OCI-LY3 (cell line): ENCODE data around the gene SECTM1.

Experiments
- H2AFZ ChIP-seq: fragments of 200-600, 300-600 bp; shearing (Covaris generic); 2 replicates; pipeline ENCODE4 v1.6.0; 2014; ENCODE audit warnings: antibody characterized with exemption, low read depth, low read length
- H3K27ac ChIP-seq: fragments of 200-600, 300-600 bp; sonication (generic); 2 replicates; pipeline ENCODE4 v1.5.1; 2014; ENCODE audit warnings: mild to moderate bottlenecking, low read length, moderate library complexity, mixed read lengths
- H3K27me3 ChIP-seq: fragments of 200-600, 300-600 bp; sonication (generic); 2 replicates; pipeline ENCODE4 v1.6.1; 2014; ENCODE audit warnings: low read depth, low read length, mixed read lengths
- H3K36me3 ChIP-seq: fragments of 200-600, 300-600 bp; sonication (generic); replicated peaks from 2 replicates; pipeline ENCODE3; 2014; ENCODE audit warnings: low read depth, low read length, mixed read lengths
- H3K4me1 ChIP-seq: fragments of 300-600, 200-600 bp; sonication (generic); 2 replicates; pipeline ENCODE4 v1.6.1; 2014; ENCODE audit warnings: low read length, mixed read lengths
- H3K4me2 ChIP-seq: fragments of 200-600, 300-600 bp; sonication (generic); 2 replicates; pipeline ENCODE4 v1.6.1; 2014; ENCODE audit warnings: low read length, mixed read lengths
- H3K4me3 ChIP-seq: fragments of 300-600, 200-600 bp; sonication (generic); 2 replicates; pipeline ENCODE4 v1.5.1; 2014; ENCODE audit warnings: antibody characterized with exemption, mild to moderate bottlenecking, low read length, moderate library complexity
- H3K79me2 ChIP-seq: fragments of 300-600, 200-600 bp; shearing (Covaris generic); 2 replicates; pipeline ENCODE4 v1.6.1; 2014; ENCODE audit warnings: mild to moderate bottlenecking, low read length, mixed read lengths
- H3K9ac ChIP-seq: fragments of 300-600, 200-600 bp; shearing (Covaris generic); 2 replicates; pipeline ENCODE4 v1.6.0; 2014; ENCODE audit warnings: mild to moderate bottlenecking, low read length, moderate library complexity
- H3K9me3 ChIP-seq: fragments of 200-600, 300-600 bp; shearing (Covaris generic); 2 replicates; pipeline ENCODE4 v1.6.1; 2014; ENCODE audit warnings: low read length, mixed read lengths; ENCODE audit not compliant: insufficient read depth
- H4K20me1 ChIP-seq: fragments of 200-600, 300-600 bp; sonication (generic); 2 replicates; pipeline ENCODE4 v1.6.1; 2016; ENCODE audit warnings: low read length, mixed read lengths; ENCODE audit not compliant: insufficient read depth
- EZH2phosphoT487 ChIP-seq: fragments of 200-600 bp; shearing (Covaris generic); IDR thresholded peaks from 2 replicates; pipeline ENCODE4 v1.6.1; 2018; ENCODE audit warnings: antibody characterized with exemption, mixed run types, low read depth
- TF ChIP-seq, protein P1 (sequence below): fragments of 200-600, 300-600 bp; sonication (generic); IDR thresholded peaks from 2 replicates; pipeline ENCODE4 v1.5.1; 2014; ENCODE audit warnings: antibody characterized with exemption, low read length, low read depth

SECTM1 gene

GRCh38 chr17:82278308-82278707, 55.3 kb downstream of the SECTM1 start:
- no peak for TF ChIP-seq EZH2phosphoT487
- TF ChIP-seq, protein P1, sequence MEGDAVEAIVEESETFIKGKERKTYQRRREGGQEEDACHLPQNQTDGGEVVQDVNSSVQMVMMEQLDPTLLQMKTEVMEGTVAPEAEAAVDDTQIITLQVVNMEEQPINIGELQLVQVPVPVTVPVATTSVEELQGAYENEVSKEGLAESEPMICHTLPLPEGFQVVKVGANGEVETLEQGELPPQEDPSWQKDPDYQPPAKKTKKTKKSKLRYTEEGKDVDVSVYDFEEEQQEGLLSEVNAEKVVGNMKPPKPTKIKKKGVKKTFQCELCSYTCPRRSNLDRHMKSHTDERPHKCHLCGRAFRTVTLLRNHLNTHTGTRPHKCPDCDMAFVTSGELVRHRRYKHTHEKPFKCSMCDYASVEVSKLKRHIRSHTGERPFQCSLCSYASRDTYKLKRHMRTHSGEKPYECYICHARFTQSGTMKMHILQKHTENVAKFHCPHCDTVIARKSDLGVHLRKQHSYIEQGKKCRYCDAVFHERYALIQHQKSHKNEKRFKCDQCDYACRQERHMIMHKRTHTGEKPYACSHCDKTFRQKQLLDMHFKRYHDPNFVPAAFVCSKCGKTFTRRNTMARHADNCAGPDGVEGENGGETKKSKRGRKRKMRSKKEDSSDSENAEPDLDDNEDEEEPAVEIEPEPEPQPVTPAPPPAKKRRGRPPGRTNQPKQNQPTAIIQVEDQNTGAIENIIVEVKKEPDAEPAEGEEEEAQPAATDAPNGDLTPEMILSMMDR = no peak
- peaks cover 17% of the 10 kb centered on the region for H3K4me1 ChIP-seq

GRCh38 chr17:82277851-82278250, 55.7 kb downstream of the SECTM1 start:
- H3K36me3 ChIP-seq = no peaks in the 10 kb centered on the region
- H3K9me3 ChIP-seq = no peaks in the 10 kb centered on the region
- H3K79me2 ChIP-seq = peaks cover 6% of the 10 kb centered on the region
- peaks cover 17% of the 10 kb centered on the region for H3K4me1 ChIP-seq
- no peak overlapping the region for H3K4me3 ChIP-seq
- TF ChIP-seq, protein P1 = no peak
- no peak for TF ChIP-seq EZH2phosphoT487
- H4K20me1 ChIP-seq = no peaks in the 10 kb centered on the region
- no peak overlapping the region for H3K9ac ChIP-seq
- peaks cover 13% of the 10 kb centered on the region; the same call in 1 of the 2 replicates for H3K27me3 ChIP-seq
- no peak overlapping the region for H2AFZ ChIP-seq
- H3K4me2 ChIP-seq = no peak overlapping the region
- H3K27ac ChIP-seq = no peak overlapping the region

More at GRCh38 chr17:82278308-82278707, 55.3 kb downstream of the SECTM1 start:
- no peak overlapping the region for H3K4me3 ChIP-seq
- no peaks in the 10 kb centered on the region for H4K20me1 ChIP-seq
- H3K36me3 ChIP-seq = no peaks in the 10 kb centered on the region
- H3K27me3 ChIP-seq = peaks cover 13% of the 10 kb centered on the region; the same call in 1 of the 2 replicates
- H3K9ac ChIP-seq = no peak overlapping the region
- H3K27ac ChIP-seq = no peak overlapping the region
- no peaks in the 10 kb centered on the region for H3K9me3 ChIP-seq
- H3K79me2 ChIP-seq = peaks cover 1% of the 10 kb centered on the region; the same call in 1 of the 2 replicates
- no peak overlapping the region for H3K4me2 ChIP-seq
- H2AFZ ChIP-seq = no peak overlapping the region

DNA sequence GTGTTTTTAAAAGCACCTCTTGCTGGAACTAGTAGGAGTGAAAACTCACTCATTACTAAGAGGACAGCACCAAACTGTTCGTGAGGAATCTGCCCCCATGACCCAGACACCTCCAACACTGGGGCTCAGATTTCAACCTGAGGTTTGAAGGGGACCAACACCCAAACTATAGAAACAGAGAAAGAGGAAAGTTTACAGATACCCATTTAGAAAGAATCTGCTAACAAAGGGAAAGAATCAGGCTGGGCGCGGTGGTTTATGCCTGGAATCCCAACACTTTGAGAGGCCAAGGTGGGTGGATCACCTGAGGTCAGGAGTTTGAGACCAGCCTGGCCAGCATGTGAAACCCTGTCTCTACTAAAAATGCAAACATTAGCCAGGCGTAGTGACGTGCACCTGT, 56.6 kb downstream of the SECTM1 start:
- Histone ChIP-seq H3K79me2 (peaks cover 14% of the 10 kb centered on the region), H3K36me3 (peaks cover under 1% of the 10 kb centered on the region), H3K27me3 (peaks cover 13% of the 10 kb centered on the region; the same call in 1 of the 2 replicates), H3K9me3 (no peaks in the 10 kb centered on the region), H3K4me1 (peaks cover 23% of the 10 kb centered on the region), H3K9ac (no peak overlapping the region), H3K4me2 (no peak overlapping the region), H4K20me1 (peaks cover 7% of the 10 kb centered on the region), H3K4me3 (no peak overlapping the region), H3K27ac (no peak overlapping the region), H2AFZ (no peak overlapping the region)
- TF ChIP-seq, protein P1 = no peak
- TF ChIP-seq EZH2phosphoT487 = no peak

- H3K4me2 ChIP-seq = no peak overlapping the region
- H3K9ac ChIP-seq = no peak overlapping the region
- TF ChIP-seq EZH2phosphoT487 = no peak
- TF ChIP-seq, protein P1 = no peak
These were observed 58.2 kb downstream of the SECTM1 start for GRCh38 chr17:82275326-82275725.

More at GRCh38 chr17:82275326-82275725, 58.2 kb downstream of the SECTM1 start:
- Histone ChIP-seq H3K9me3 (no peaks in the 10 kb centered on the region), H3K79me2 (peaks cover 30% of the 10 kb centered on the region), H4K20me1 (peaks cover 23% of the 10 kb centered on the region), H3K27me3 (peaks cover 13% of the 10 kb centered on the region; the same call in 1 of the 2 replicates), H2AFZ (no peak overlapping the region), H3K4me3 (no peak overlapping the region), H3K36me3 (peaks cover 14% of the 10 kb centered on the region), H3K4me1 (peaks cover 24% of the 10 kb centered on the region), H3K27ac (no peak overlapping the region)
